OCI-LY3 (cell line): ENCODE measurements around the gene OR5H14.

Experiments
- H2AFZ ChIP-seq: fragments of 200-600, 300-600 bp; shearing (Covaris generic); 2 replicates; pipeline ENCODE4 v1.6.0; 2014; ENCODE audit warnings: antibody characterized with exemption, low read depth, low read length
- H3K27ac ChIP-seq: fragments of 200-600, 300-600 bp; sonication (generic); 2 replicates; pipeline ENCODE4 v1.5.1; 2014; ENCODE audit warnings: mild to moderate bottlenecking, low read length, moderate library complexity, mixed read lengths
- H3K27me3 ChIP-seq: fragments of 200-600, 300-600 bp; sonication (generic); 2 replicates; pipeline ENCODE4 v1.6.1; 2014; ENCODE audit warnings: low read depth, low read length, mixed read lengths
- H3K36me3 ChIP-seq: fragments of 200-600, 300-600 bp; sonication (generic); replicated peaks from 2 replicates; pipeline ENCODE3; 2014; ENCODE audit warnings: low read depth, low read length, mixed read lengths
- H3K4me1 ChIP-seq: fragments of 300-600, 200-600 bp; sonication (generic); 2 replicates; pipeline ENCODE4 v1.6.1; 2014; ENCODE audit warnings: low read length, mixed read lengths
- H3K4me2 ChIP-seq: fragments of 200-600, 300-600 bp; sonication (generic); 2 replicates; pipeline ENCODE4 v1.6.1; 2014; ENCODE audit warnings: low read length, mixed read lengths
- H3K4me3 ChIP-seq: fragments of 300-600, 200-600 bp; sonication (generic); 2 replicates; pipeline ENCODE4 v1.5.1; 2014; ENCODE audit warnings: antibody characterized with exemption, mild to moderate bottlenecking, low read length, moderate library complexity
- H3K79me2 ChIP-seq: fragments of 300-600, 200-600 bp; shearing (Covaris generic); 2 replicates; pipeline ENCODE4 v1.6.1; 2014; ENCODE audit warnings: mild to moderate bottlenecking, low read length, mixed read lengths
- H3K9ac ChIP-seq: fragments of 300-600, 200-600 bp; shearing (Covaris generic); 2 replicates; pipeline ENCODE4 v1.6.0; 2014; ENCODE audit warnings: mild to moderate bottlenecking, low read length, moderate library complexity
- H3K9me3 ChIP-seq: fragments of 200-600, 300-600 bp; shearing (Covaris generic); 2 replicates; pipeline ENCODE4 v1.6.1; 2014; ENCODE audit warnings: low read length, mixed read lengths; ENCODE audit not compliant: insufficient read depth
- H4K20me1 ChIP-seq: fragments of 200-600, 300-600 bp; sonication (generic); 2 replicates; pipeline ENCODE4 v1.6.1; 2016; ENCODE audit warnings: low read length, mixed read lengths; ENCODE audit not compliant: insufficient read depth
- EZH2phosphoT487 ChIP-seq: fragments of 200-600 bp; shearing (Covaris generic); IDR thresholded peaks from 2 replicates; pipeline ENCODE4 v1.6.1; 2018; ENCODE audit warnings: antibody characterized with exemption, mixed run types, low read depth
- TF ChIP-seq, protein P1 (sequence below): fragments of 200-600, 300-600 bp; sonication (generic); IDR thresholded peaks from 2 replicates; pipeline ENCODE4 v1.5.1; 2014; ENCODE audit warnings: antibody characterized with exemption, low read length, low read depth

The OR5H14 gene

DNA sequence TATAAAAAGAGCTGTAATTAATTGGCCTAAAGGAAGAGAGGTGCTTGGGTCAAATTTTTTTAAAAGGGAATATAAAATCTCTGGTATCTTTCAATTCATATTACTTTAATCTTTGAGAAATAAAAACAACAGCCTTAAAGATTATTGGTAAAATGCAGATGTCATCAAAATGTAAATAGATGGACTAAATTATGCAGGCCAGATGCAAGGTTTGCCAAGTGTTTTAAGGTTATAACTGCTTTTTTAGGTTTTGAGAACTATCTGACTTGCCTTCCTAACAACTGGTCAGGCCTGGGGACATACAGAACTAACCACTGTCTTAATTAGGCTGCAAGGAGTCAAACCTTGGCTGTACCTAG is 36.8 kb upstream of the OR5H14 start:
- Histone ChIP-seq H3K9me3 (no peaks in the 10 kb centered on the region), H3K4me2 (no peak overlapping the region), H3K9ac (no peak overlapping the region), H2AFZ (no peak overlapping the region), H4K20me1 (no peaks in the 10 kb centered on the region), H3K36me3 (no peaks in the 10 kb centered on the region), H3K4me1 (no peaks in the 10 kb centered on the region), H3K27me3 (no peaks in the 10 kb centered on the region), H3K4me3 (no peak overlapping the region), H3K79me2 (no peaks in the 10 kb centered on the region), H3K27ac (no peak overlapping the region)
- TF ChIP-seq, protein P1, sequence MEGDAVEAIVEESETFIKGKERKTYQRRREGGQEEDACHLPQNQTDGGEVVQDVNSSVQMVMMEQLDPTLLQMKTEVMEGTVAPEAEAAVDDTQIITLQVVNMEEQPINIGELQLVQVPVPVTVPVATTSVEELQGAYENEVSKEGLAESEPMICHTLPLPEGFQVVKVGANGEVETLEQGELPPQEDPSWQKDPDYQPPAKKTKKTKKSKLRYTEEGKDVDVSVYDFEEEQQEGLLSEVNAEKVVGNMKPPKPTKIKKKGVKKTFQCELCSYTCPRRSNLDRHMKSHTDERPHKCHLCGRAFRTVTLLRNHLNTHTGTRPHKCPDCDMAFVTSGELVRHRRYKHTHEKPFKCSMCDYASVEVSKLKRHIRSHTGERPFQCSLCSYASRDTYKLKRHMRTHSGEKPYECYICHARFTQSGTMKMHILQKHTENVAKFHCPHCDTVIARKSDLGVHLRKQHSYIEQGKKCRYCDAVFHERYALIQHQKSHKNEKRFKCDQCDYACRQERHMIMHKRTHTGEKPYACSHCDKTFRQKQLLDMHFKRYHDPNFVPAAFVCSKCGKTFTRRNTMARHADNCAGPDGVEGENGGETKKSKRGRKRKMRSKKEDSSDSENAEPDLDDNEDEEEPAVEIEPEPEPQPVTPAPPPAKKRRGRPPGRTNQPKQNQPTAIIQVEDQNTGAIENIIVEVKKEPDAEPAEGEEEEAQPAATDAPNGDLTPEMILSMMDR: no peak
- no peak for TF ChIP-seq EZH2phosphoT487

DNA sequence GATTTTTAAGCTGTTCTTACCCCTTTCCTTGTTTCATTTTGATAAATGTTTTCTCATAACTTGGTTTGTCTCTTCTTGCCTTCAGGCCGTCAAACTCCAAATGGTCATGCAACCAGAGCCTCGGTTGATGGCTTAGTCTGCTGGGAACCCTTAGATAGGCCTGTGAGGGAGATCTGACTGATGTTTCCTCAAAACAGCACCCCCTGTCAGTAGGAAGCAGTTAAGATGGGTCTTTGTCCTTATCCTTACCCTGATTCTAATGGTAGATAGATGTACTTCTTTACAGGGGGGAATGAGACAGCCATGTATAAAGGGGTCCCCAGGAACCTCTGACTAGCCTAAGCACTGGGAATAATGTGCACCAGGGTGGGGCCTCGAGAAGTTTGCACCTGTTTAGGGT is 33.0 kb upstream of the OR5H14 start:
- no peak overlapping the region for H3K4me2 ChIP-seq
- H3K4me1 ChIP-seq: peaks cover 9% of the 10 kb centered on the region
- no peak overlapping the region for H3K4me3 ChIP-seq
- TF ChIP-seq EZH2phosphoT487: no peak
- TF ChIP-seq, protein P1: no peak
- H3K27me3 ChIP-seq: no peaks in the 10 kb centered on the region
- H3K9ac ChIP-seq: no peak overlapping the region
- peaks cover 4% of the 10 kb centered on the region; the same call in 1 of the 2 replicates for H3K9me3 ChIP-seq
- H3K27ac ChIP-seq: no peak overlapping the region
- no peaks in the 10 kb centered on the region for H3K79me2 ChIP-seq
- no peaks in the 10 kb centered on the region for H4K20me1 ChIP-seq
- H2AFZ ChIP-seq: no peak overlapping the region
- no peaks in the 10 kb centered on the region for H3K36me3 ChIP-seq

DNA sequence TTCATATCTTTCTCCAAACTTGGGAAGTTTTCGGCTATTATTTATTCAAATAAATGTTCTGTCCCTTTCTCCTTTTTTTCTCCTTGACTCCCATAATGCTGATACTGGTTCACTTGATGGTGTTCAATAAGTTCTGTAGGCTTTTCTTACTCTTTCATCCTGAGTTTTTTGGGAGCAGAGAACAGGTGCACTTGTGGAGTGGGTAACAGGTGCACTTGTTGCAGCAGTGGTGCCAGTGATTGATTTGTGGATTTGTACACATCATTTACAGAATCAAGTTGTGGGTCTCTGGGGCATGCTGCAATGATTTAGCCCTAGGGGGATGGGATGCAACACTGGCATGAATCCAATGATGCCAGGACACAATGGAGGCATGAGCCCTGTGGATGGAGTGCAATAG is 31.6 kb upstream of the OR5H14 start:
- Histone ChIP-seq H3K79me2 (no peaks in the 10 kb centered on the region), H3K9me3 (peaks cover 4% of the 10 kb centered on the region; the same call in 1 of the 2 replicates), H3K9ac (no peak overlapping the region), H3K4me2 (no peak overlapping the region), H3K27me3 (no peaks in the 10 kb centered on the region), H4K20me1 (no peaks in the 10 kb centered on the region), H3K4me3 (no peak overlapping the region), H3K4me1 (peaks cover 9% of the 10 kb centered on the region), H3K27ac (no peak overlapping the region), H3K36me3 (no peaks in the 10 kb centered on the region), H2AFZ (no peak overlapping the region)
- TF ChIP-seq, protein P1: no peak
- TF ChIP-seq EZH2phosphoT487: no peak

DNA sequence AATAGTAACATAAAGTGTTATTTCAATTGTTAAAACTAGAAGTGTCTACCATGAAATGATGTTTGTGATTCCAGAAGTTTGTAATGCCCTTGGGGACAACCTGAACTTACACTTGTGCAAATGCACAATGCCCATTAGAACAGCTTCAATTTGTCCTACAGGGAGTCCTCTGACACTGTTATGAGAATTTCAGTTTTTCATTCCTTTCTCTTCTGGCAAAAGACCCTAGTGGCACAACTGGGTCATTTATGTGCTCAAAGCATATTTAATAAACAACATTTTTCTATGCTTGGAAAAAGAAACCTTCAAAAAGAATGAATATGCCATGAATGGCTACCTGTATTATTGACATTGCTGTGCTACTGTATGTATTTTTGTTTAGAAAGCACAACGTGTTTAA is 16.9 kb upstream of the OR5H14 start, which contains the start of gene OR5H1:
OR5H1 (plus strand) TSS at position 301 of the 400 bp plus-strand sequence. CDS start 1,977 bp downstream, outside the sequence.
- Histone ChIP-seq H3K4me1 (peaks cover 18% of the 10 kb centered on the region), H4K20me1 (no peaks in the 10 kb centered on the region), H3K9ac (no peak within 1 kb of the TSS), H3K27ac (no peak within 1 kb of the TSS), H3K4me3 (no peak within 1 kb of the TSS), H3K9me3 (no peaks in the 10 kb centered on the region), H3K27me3 (no peaks in the 10 kb centered on the region), H3K36me3 (no peaks in the 10 kb centered on the region), H3K79me2 (no peaks in the 10 kb centered on the region), H2AFZ (no peak within 1 kb of the TSS), H3K4me2 (no peak within 1 kb of the TSS)
- TF ChIP-seq, protein P1: no peak
- TF ChIP-seq EZH2phosphoT487: no peak
